SK-N-SH treated with all-trans-retinoic acid at 6 μM for 48 hours (cell line): ENCODE data around the gene S100A5.

ENCODE experiments used
- ATAC-seq: fragments of 200-7000 bp; cut with Tn5 transposase; 3 replicates; pipeline ENCODE4 v1.9.1; 2020; ENCODE audit warnings: mild to moderate bottlenecking, moderate library complexity
- ARNTL ChIP-seq: fragments of 450-650 bp; formaldehyde crosslinking; IDR thresholded peaks from 2 replicates; pipeline ENCODE4 v1.5.0; 2020; ENCODE audit warnings: low read depth, mild to moderate bottlenecking, moderate library complexity, borderline replicate concordance
- BACH2 ChIP-seq: fragments of 250-450 bp; sonication (Bioruptor Pico); IDR thresholded peaks from 2 replicates; pipeline ENCODE4 v1.9.0; 2021; ENCODE audit warnings: mild to moderate bottlenecking, borderline replicate concordance
- CSDC2 ChIP-seq: fragments of 250-450 bp; sonication (Bioruptor Pico); IDR thresholded peaks from 2 replicates; pipeline ENCODE4 v1.5.0; 2020; ENCODE audit warnings: mild to moderate bottlenecking, moderate library complexity
- ESRRG ChIP-seq: fragments of 250-450 bp; sonication (Bioruptor Pico); IDR thresholded peaks from 2 replicates; pipeline ENCODE4 v1.6.1; 2021; ENCODE audit warnings: mild to moderate bottlenecking
- GLIS3 ChIP-seq: fragments of 250-450 bp; sonication (Bioruptor Pico); IDR thresholded peaks from 2 replicates; pipeline ENCODE4 v1.5.0; 2020; ENCODE audit warnings: mild to moderate bottlenecking, moderate library complexity
- ISL1 ChIP-seq: fragments of 250-450 bp; sonication (Bioruptor Pico); IDR thresholded peaks from 2 replicates; pipeline ENCODE4 v2.1.2; 2022; ENCODE audit warnings: mild to moderate bottlenecking, moderate library complexity
- OSR1 ChIP-seq: fragments of 250-450 bp; sonication (Bioruptor Pico); IDR thresholded peaks from 2 replicates; pipeline ENCODE4 v1.8.0; 2022; ENCODE audit warnings: moderate library complexity, mild to moderate bottlenecking, inconsistent platforms
- PPARA ChIP-seq: fragments of 250-450 bp; sonication (Bioruptor Pico); IDR thresholded peaks from 2 replicates; pipeline ENCODE4 v1.5.0; 2020; ENCODE audit warnings: mild to moderate bottlenecking, borderline replicate concordance
- RARB ChIP-seq: fragments of 250-450 bp; sonication (Bioruptor Pico); IDR thresholded peaks from 2 replicates; pipeline ENCODE4 v1.8.0; 2021; ENCODE audit warnings: mild to moderate bottlenecking, moderate library complexity
- SNAI2 ChIP-seq: fragments of 250-450 bp; sonication (Bioruptor Pico); IDR thresholded peaks from 2 replicates; pipeline ENCODE4 v1.5.0; 2020; ENCODE audit warnings: mild to moderate bottlenecking, moderate library complexity
- TCF4 ChIP-seq: fragments of 250-450 bp; sonication (Bioruptor Pico); IDR thresholded peaks from 2 replicates; pipeline ENCODE4 v1.8.0; 2021; ENCODE audit warnings: mild to moderate bottlenecking, moderate library complexity, borderline replicate concordance
- TOX ChIP-seq: fragments of 250-450 bp; sonication (Bioruptor Pico); IDR thresholded peaks from 2 replicates; pipeline ENCODE4 v1.8.0; 2021; ENCODE audit warnings: mild to moderate bottlenecking, moderate library complexity, borderline replicate concordance
- ZC3H10 ChIP-seq: fragments of 250-450 bp; sonication (Bioruptor Pico); IDR thresholded peaks from 2 replicates; pipeline ENCODE4 v1.5.1; 2021; ENCODE audit warnings: mild to moderate bottlenecking, moderate library complexity
- ZFP3 ChIP-seq: fragments of 250-450 bp; sonication (Bioruptor Pico); IDR thresholded peaks from 2 replicates; pipeline ENCODE4 v1.5.0; 2020; ENCODE audit warnings: mild to moderate bottlenecking, moderate library complexity
- ZFP30 ChIP-seq: fragments of 450-650 bp; formaldehyde crosslinking; IDR thresholded peaks from 2 replicates; pipeline ENCODE4 v1.5.0; 2022; ENCODE audit warnings: mild to moderate bottlenecking, moderate library complexity
- ZNF565 ChIP-seq: fragments of 450-650 bp; formaldehyde crosslinking; conservative IDR thresholded peaks from 2 replicates; pipeline ENCODE4 v1.5.0; 2020; ENCODE audit warnings: low read depth, mild to moderate bottlenecking, moderate library complexity
- ZNF70 ChIP-seq: fragments of 450-650 bp; formaldehyde crosslinking; IDR thresholded peaks from 2 replicates; pipeline ENCODE4 v1.5.0; 2020; ENCODE audit warnings: mild to moderate bottlenecking, moderate library complexity
- ZNF8 ChIP-seq: fragments of 450-650 bp; formaldehyde crosslinking; IDR thresholded peaks from 2 replicates; pipeline ENCODE4 v1.5.0; 2020; ENCODE audit warnings: mild to moderate bottlenecking, moderate library complexity
- TF ChIP-seq, protein P1 (sequence below): fragments of 250-450 bp; sonication (Bioruptor Pico); IDR thresholded peaks from 2 replicates; pipeline ENCODE4 v1.8.0; 2020; ENCODE audit warnings: mild to moderate bottlenecking, moderate library complexity, borderline replicate concordance
- TF ChIP-seq, protein P2 (sequence below): fragments of 250-450 bp; sonication (Bioruptor Pico); IDR thresholded peaks from 2 replicates; pipeline ENCODE4 v1.5.1; 2020; ENCODE audit warnings: low read depth, mild to moderate bottlenecking, moderate library complexity
- TF ChIP-seq, protein P3 (sequence below): fragments of 250-450 bp; sonication (Bioruptor Pico); IDR thresholded peaks from 2 replicates; pipeline ENCODE4 v1.5.1; 2021; ENCODE audit warnings: mild to moderate bottlenecking, moderate library complexity
- TF ChIP-seq, protein P4 (sequence below): fragments of 250-450 bp; sonication (Bioruptor Pico); IDR thresholded peaks from 2 replicates; pipeline ENCODE4 v1.8.0; 2021; ENCODE audit warnings: low read depth, mild to moderate bottlenecking, moderate library complexity, borderline replicate concordance

The S100A5 gene

DNA sequence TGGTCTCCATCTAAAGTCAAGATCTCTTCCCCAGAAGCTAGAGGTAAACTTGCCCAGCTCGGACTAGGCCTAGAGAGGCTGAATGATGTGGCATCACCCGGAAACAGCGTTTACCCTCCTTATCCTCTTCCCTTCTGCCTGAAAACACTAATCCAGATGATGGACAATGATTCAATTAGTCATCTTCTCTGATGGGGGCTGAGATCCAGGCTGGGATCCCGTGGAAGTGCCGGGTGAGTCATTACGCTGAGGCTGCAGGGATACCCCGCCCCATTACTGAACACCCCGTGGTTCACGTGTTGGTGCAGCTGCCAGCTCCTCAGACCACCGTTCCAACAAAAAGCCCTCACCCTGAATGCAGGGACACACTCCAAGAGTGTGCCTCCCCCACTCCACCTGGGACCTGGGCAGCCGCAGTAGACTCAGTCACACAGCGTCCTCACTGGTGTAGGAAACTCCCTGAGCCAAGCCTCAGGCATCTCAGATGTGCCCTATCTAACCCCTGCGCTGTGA is 7.0 kb downstream of the S100A5 start (continued):
- no peak for TF ChIP-seq RARB (CRISPR knock-in tag)

DNA sequence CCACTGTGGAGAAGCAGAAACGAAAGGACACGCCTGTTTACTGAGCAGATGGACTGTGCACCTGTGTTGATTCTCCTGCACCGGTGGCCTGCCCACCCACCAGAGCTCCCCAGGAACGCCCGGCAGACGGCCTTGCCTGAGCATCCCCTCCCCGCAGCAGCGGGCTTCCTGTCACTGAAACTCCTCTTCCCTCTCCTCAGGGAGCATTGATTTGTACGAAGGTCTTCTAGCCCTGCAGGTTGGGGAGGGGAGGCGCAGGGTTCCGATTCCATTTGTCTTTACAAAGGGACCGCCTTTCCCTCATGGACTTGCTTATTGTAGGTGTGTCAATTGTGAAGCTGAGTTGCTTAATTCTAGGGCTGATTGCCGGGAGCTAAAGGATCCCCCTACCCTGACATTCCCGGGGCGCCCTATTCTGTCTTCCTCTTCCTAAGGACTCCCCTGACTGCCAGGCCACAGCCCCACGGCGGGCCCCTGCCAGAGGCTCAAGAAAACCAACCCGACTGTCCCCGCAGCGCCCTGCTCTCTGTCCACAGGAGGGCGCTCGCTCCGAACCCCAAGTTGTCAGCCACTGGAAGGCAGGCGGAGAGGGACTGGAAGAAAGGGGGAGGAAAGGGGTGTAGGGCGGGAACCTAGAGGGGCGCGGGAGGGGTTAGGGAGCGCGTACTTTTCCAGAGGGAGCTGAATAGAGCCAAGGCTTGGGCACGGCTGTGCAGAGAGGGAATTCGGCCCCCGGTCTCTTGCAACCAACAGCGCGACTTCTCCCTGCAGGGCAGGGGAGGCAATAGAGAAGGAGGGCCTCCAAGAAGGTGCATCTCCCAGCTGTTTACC is 7.8 kb downstream of the S100A5 start:
- TF ChIP-seq ISL1 (CRISPR knock-in tag), result no peak
- TF ChIP-seq SNAI2 (CRISPR knock-in tag), result no peak
- no peak for TF ChIP-seq OSR1 (CRISPR knock-in tag)
- TF ChIP-seq, protein P1, sequence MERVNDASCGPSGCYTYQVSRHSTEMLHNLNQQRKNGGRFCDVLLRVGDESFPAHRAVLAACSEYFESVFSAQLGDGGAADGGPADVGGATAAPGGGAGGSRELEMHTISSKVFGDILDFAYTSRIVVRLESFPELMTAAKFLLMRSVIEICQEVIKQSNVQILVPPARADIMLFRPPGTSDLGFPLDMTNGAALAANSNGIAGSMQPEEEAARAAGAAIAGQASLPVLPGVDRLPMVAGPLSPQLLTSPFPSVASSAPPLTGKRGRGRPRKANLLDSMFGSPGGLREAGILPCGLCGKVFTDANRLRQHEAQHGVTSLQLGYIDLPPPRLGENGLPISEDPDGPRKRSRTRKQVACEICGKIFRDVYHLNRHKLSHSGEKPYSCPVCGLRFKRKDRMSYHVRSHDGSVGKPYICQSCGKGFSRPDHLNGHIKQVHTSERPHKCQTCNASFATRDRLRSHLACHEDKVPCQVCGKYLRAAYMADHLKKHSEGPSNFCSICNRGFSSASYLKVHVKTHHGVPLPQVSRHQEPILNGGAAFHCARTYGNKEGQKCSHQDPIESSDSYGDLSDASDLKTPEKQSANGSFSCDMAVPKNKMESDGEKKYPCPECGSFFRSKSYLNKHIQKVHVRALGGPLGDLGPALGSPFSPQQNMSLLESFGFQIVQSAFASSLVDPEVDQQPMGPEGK (CRISPR knock-in tag), result no peak
- TF ChIP-seq ESRRG (CRISPR knock-in tag), result no peak
- TF ChIP-seq BACH2 (CRISPR knock-in tag), result no peak
- TF ChIP-seq ZNF70 (CRISPR knock-in tag), result no peak
- ATAC-seq, result peak; percentile 9

DNA sequence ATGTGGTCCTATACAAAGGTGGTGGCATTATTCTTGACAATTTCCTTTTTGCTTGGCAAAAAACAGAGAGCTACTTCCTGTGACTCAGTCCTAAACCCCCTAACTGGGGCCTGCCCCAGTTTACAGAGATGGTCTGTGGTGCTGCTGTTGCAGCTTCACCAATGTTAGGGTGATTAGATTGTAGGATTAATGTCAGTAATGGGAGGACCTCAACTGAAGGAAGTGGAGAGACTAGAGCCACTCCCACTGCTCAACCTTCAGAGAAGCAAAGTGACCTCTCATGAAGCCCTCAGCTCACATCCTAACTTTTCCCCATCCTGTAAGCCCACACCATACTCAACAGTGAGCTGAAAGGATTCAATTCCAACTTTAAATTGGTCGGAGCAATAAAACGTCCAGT is 8.6 kb downstream of the S100A5 start:
- no peak for ATAC-seq
- TF ChIP-seq ISL1 (CRISPR knock-in tag) (no peak), ZFP3 (CRISPR knock-in tag) (no peak), RARB (CRISPR knock-in tag) (no peak), BACH2 (CRISPR knock-in tag) (no peak), OSR1 (CRISPR knock-in tag) (no peak), ZNF8 (CRISPR knock-in tag) (no peak), TCF4 (CRISPR knock-in tag) (no peak), CSDC2 (CRISPR knock-in tag) (no peak), ZFP30 (CRISPR knock-in tag) (no peak), SNAI2 (CRISPR knock-in tag) (no peak), ZC3H10 (CRISPR knock-in tag) (no peak), PPARA (CRISPR knock-in tag) (no peak)
- TF ChIP-seq, protein P2, sequence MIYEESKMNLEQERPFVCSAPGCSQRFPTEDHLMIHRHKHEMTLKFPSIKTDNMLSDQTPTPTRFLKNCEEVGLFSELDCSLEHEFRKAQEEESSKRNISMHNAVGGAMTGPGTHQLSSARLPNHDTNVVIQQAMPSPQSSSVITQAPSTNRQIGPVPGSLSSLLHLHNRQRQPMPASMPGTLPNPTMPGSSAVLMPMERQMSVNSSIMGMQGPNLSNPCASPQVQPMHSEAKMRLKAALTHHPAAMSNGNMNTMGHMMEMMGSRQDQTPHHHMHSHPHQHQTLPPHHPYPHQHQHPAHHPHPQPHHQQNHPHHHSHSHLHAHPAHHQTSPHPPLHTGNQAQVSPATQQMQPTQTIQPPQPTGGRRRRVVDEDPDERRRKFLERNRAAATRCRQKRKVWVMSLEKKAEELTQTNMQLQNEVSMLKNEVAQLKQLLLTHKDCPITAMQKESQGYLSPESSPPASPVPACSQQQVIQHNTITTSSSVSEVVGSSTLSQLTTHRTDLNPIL (CRISPR knock-in tag), result no peak
- TF ChIP-seq, protein P1 (CRISPR knock-in tag), result no peak

DNA sequence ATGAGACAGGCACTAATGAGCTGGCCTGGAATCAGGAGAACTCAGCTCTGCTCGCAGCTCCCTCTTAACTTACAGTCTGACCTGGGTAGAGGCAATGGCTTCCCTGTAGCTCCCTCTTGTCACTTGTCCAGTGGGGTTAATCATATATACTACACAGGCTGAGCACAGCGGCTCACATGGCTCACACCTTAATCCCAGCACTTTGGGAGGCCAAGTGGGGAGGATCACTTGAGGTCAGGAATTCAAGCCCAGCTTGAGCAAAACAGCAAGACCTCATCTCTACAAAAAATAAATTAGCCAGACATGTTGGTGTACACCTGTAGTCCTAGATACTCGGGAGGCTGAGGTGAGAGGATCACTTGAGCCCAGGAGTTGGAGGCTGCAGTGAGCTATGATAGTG is 9.1 kb downstream of the S100A5 start:
- TF ChIP-seq TOX (no peak), SNAI2 (CRISPR knock-in tag) (no peak)
- TF ChIP-seq, protein P3, sequence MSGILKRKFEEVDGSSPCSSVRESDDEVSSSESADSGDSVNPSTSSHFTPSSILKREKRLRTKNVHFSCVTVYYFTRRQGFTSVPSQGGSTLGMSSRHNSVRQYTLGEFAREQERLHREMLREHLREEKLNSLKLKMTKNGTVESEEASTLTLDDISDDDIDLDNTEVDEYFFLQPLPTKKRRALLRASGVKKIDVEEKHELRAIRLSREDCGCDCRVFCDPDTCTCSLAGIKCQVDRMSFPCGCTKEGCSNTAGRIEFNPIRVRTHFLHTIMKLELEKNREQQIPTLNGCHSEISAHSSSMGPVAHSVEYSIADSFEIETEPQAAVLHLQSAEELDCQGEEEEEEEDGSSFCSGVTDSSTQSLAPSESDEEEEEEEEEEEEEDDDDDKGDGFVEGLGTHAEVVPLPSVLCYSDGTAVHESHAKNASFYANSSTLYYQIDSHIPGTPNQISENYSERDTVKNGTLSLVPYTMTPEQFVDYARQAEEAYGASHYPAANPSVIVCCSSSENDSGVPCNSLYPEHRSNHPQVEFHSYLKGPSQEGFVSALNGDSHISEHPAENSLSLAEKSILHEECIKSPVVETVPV, result no peak

DNA sequence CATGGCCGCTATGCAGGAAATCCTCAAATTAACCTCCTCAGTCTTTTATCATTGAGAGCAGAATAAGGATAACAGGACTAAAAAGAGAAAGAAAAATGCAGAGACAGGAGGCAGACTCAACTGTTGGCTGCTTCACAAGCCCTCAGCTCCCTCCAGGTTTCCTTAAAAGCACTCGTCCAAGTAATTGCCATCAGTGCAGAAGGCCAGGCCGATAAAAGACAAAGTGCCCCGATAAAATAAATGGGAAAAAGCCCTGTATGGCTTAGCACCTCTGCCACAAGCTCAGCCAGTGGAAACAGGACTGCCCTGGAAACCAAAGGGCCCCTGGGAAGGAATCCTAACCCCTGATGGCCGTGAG is 13.1 kb downstream of the S100A5 start:
- ATAC-seq, result no peak
- TF ChIP-seq GLIS3 (CRISPR knock-in tag), result no peak
- TF ChIP-seq BACH2 (CRISPR knock-in tag), result no peak
- TF ChIP-seq CSDC2 (CRISPR knock-in tag), result no peak
- TF ChIP-seq, protein P4, sequence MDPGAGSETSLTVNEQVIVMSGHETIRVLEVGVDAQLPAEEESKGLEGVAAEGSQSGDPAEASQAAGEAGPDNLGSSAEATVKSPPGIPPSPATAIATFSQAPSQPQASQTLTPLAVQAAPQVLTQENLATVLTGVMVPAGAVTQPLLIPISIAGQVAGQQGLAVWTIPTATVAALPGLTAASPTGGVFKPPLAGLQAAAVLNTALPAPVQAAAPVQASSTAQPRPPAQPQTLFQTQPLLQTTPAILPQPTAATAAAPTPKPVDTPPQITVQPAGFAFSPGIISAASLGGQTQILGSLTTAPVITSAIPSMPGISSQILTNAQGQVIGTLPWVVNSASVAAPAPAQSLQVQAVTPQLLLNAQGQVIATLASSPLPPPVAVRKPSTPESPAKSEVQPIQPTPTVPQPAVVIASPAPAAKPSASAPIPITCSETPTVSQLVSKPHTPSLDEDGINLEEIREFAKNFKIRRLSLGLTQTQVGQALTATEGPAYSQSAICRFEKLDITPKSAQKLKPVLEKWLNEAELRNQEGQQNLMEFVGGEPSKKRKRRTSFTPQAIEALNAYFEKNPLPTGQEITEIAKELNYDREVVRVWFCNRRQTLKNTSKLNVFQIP (CRISPR knock-in tag), result no peak
- TF ChIP-seq, protein P2 (CRISPR knock-in tag), result no peak
- no peak for TF ChIP-seq ZNF565 (CRISPR knock-in tag)
- TF ChIP-seq TCF4 (CRISPR knock-in tag), result no peak
- no peak for TF ChIP-seq RARB (CRISPR knock-in tag)
- TF ChIP-seq ZNF8 (CRISPR knock-in tag), result no peak
- no peak for TF ChIP-seq ZC3H10 (CRISPR knock-in tag)
- TF ChIP-seq OSR1 (CRISPR knock-in tag), result no peak
- no peak for TF ChIP-seq ZFP30 (CRISPR knock-in tag)
- TF ChIP-seq ISL1 (CRISPR knock-in tag), result no peak
- no peak for TF ChIP-seq ARNTL (CRISPR knock-in tag)

More for the DNA sequence above, 9.1 kb downstream of the S100A5 start:
- ATAC-seq, result no peak
